Neural cell (in vitro differentiated cells): ENCODE results near the gene TBC1D10A.

Experiments used
- CTCF ChIP-seq: fragments of 450-650 bp; IDR thresholded peaks from 2 replicates; pipeline ENCODE4 v1.5.1; 2014; ENCODE audit warnings: antibody characterized with exemption, mild to moderate bottlenecking, moderate library complexity; ENCODE audit not compliant: poor library complexity, severe bottlenecking
- EP300 ChIP-seq: fragments of 450-650 bp; conservative IDR thresholded peaks from 2 replicates; pipeline ENCODE4 v1.6.1; 2014; ENCODE audit warnings: antibody characterized with exemption, mild to moderate bottlenecking, moderate library complexity; ENCODE audit not compliant: poor library complexity, severe bottlenecking
- EZH2 ChIP-seq: fragments of 200-600, 300-800 bp; shearing (Covaris generic), sonication (generic); IDR thresholded peaks from 2 replicates; pipeline ENCODE4 v1.6.1; 2014; ENCODE audit warnings: antibody characterized with exemption, low read length, borderline replicate concordance, mild to moderate bottlenecking; ENCODE audit not compliant: insufficient read depth, poor library complexity, severe bottlenecking
- MXI1 ChIP-seq: fragments of 450-650 bp; conservative IDR thresholded peaks from 2 replicates; pipeline ENCODE4 v1.6.1; 2014; ENCODE audit warnings: antibody characterized with exemption, mild to moderate bottlenecking; ENCODE audit not compliant: poor library complexity, severe bottlenecking
- RAD21 ChIP-seq: fragments of 450-650 bp; conservative IDR thresholded peaks from 2 replicates; pipeline ENCODE4 v1.6.1; 2014; ENCODE audit warnings: antibody characterized with exemption, mild to moderate bottlenecking, moderate library complexity
- REST ChIP-seq: IDR thresholded peaks from 2 replicates; pipeline ENCODE4 v1.6.1; 2012; ENCODE audit warnings: borderline replicate concordance
- SMC3 ChIP-seq: fragments of 450-650 bp; conservative IDR thresholded peaks from 2 replicates; pipeline ENCODE4 v1.6.1; 2014; ENCODE audit warnings: antibody characterized with exemption, mild to moderate bottlenecking, moderate library complexity; ENCODE audit not compliant: poor library complexity
- TAF1 ChIP-seq: IDR thresholded peaks from 2 replicates; pipeline ENCODE4 v1.6.1; 2012; ENCODE audit warnings: low read depth

- TF ChIP-seq SMC3 (no peak), TAF1 (no peak), CTCF (no peak), REST (no peak), EP300 (no peak), RAD21 (no peak), EZH2 (no peak), MXI1 (no peak)
Observed at GRCh38 chr22:30282616-30283046, 44.1 kb downstream of the TBC1D10A start.
